ENCODE data around the gene PAMR1.

DNA sequence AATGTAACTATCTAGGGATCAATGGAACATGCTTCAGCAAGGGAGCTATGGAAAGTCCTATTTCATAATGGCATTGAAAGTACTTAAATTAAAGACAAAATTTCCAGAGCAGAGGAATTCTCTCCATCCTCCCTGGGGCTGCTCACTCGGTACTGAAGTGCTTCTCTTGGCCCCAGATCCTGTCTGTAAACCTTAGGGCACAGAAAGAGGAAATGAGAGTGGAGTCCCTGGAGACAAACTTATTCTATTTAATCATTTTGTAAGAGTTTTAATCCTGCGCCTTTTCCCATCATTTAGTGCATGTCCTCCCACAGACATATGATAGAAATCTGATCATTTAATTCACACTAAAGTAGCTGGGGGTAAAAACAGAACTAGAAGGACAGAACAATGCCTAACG, 20.9 kb upstream of the PAMR1 start:
- TF ChIP-seq, protein P1, sequence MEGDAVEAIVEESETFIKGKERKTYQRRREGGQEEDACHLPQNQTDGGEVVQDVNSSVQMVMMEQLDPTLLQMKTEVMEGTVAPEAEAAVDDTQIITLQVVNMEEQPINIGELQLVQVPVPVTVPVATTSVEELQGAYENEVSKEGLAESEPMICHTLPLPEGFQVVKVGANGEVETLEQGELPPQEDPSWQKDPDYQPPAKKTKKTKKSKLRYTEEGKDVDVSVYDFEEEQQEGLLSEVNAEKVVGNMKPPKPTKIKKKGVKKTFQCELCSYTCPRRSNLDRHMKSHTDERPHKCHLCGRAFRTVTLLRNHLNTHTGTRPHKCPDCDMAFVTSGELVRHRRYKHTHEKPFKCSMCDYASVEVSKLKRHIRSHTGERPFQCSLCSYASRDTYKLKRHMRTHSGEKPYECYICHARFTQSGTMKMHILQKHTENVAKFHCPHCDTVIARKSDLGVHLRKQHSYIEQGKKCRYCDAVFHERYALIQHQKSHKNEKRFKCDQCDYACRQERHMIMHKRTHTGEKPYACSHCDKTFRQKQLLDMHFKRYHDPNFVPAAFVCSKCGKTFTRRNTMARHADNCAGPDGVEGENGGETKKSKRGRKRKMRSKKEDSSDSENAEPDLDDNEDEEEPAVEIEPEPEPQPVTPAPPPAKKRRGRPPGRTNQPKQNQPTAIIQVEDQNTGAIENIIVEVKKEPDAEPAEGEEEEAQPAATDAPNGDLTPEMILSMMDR (IDR thresholded peaks at IDR 0.05; ENCODE audit: extremely low read depth in 1 of 2, insufficient read depth in 1 of 2, low read depth in 1 of 2, low read length in 2 of 2): no peak
- TF ChIP-seq POLR2A (IDR thresholded peaks at IDR 0.05; ENCODE audit: low read depth, low read length): no peak
- TF ChIP-seq, protein P2, sequence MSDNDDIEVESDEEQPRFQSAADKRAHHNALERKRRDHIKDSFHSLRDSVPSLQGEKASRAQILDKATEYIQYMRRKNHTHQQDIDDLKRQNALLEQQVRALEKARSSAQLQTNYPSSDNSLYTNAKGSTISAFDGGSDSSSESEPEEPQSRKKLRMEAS (IDR thresholded peaks at IDR 0.05; ENCODE audit: insufficient read depth, insufficient read length): no peak
- TF ChIP-seq POLR2AphosphoS5 (IDR thresholded peaks at IDR 0.05; ENCODE audit: insufficient read depth, low read depth, low read length): no peak
- TF ChIP-seq MYC (IDR thresholded peaks at IDR 0.05; ENCODE audit: low read depth, low read length): no peak
- no peak for TF ChIP-seq JUN (IDR thresholded peaks at IDR 0.05; ENCODE audit: borderline replicate concordance, insufficient read depth, insufficient read length, low read depth)
- TF ChIP-seq EZH2 (IDR thresholded peaks at IDR 0.05; ENCODE audit: borderline replicate concordance, low read depth, low read length, severe bottlenecking): no peak
